K562 (cell line): ENCODE measurements around the gene GPSM3. TPM values are rescaled to one million over a fixed set of nuclear protein-coding genes. Genes with fewer than 3 reads are reported as not detected.

ENCODE experiments used
- ATAC-seq: fragments of 200-7000 bp; cut with Tn5 transposase; 3 replicates; pipeline ENCODE4 v1.9.1; 2020; ENCODE audit warnings: moderate library complexity
- BruUV-seq: library from RNA; stranded (reverse); fragments of 400-500 nt; replicated peaks from 2 replicates; lab custom pipeline; 2021; lab: Mats Ljungman, UMichigan
- CTCF ChIA-PET: fragments of 300-600 bp; formaldehyde crosslinking; extraction: SDS; loops from one replicate; lab custom pipeline; 2021; ENCODE audit warnings: low intra/inter-chr PET ratio; lab: Yijun Ruan, JAX
- POLR2A ChIA-PET: fragments of 300-600, 350-650 bp; sonication (Branson Sonifier 250); formaldehyde crosslinking; extraction: SDS; loops from one replicate; lab custom pipeline; 2021; ENCODE audit warnings: antibody characterized with exemption, inconsistent platforms; lab: Yijun Ruan, JAX
- DNase-seq, 4 experiments: peaks; one replicate each; pipeline versions ENCODE4 v3.0.0 to v3.0.0-alpha.2; 2011 to 2018; ENCODE audit warnings: low spot score in 3 of 4, mixed read lengths in 3 of 4; ENCODE audit errors: extremely low read depth in 1 of 4
- FAIRE-seq: peaks from 2 replicates; lab custom pipeline; 2011; peaks lifted over from hg19 to GRCh38; lab: Jason Lieb, UNC
- H2AFZ ChIP-seq: 2 replicates; pipeline ENCODE4 v1.6.0; 2011; ENCODE audit warnings: low read depth, low read length, control low read depth, inconsistent platforms
- H3K27ac ChIP-seq: fragments of 200-600 bp; 3 replicates; pipeline ENCODE4 v1.8.0; 2011; ENCODE audit warnings: low read depth, mild to moderate bottlenecking, control low read depth, inconsistent platforms, low read length, moderate library complexity, mixed read lengths; ENCODE audit errors: extremely low read depth
- H3K27me3 ChIP-seq, 2 experiments: fragments of 300-600 bp in 1 of 2; 2 replicates in 1 of 2; 3 replicates in 1 of 2; pipeline versions ENCODE4 v1.6.0 to v1.8.0; 2011; ENCODE audit warnings: inconsistent platforms in 2 of 2, low read length in 2 of 2, mild to moderate bottlenecking in 1 of 2, mixed read lengths in 1 of 2, moderate library complexity in 1 of 2; ENCODE audit not compliant: control insufficient read depth in 2 of 2, insufficient read depth in 2 of 2
- H3K36me3 ChIP-seq: fragments of 300-600 bp; 3 replicates; pipeline ENCODE4 v1.8.0; 2011; ENCODE audit warnings: mild to moderate bottlenecking, low read length, inconsistent platforms; ENCODE audit not compliant: control insufficient read depth, insufficient read depth
- H3K4me1 ChIP-seq, 2 experiments: fragments of 200-600 bp in 1 of 2; replicated peaks in 1 of 2; 2 replicates in 1 of 2; 3 replicates in 1 of 2; pipeline versions ENCODE4 v1.5.1 to v1.8.0; 2011; ENCODE audit warnings: inconsistent platforms in 2 of 2, low read length in 2 of 2, mild to moderate bottlenecking in 1 of 2, mixed read lengths in 1 of 2, moderate library complexity in 1 of 2; ENCODE audit not compliant: control insufficient read depth in 2 of 2, insufficient read depth in 2 of 2
- H3K4me2 ChIP-seq: 2 replicates; pipeline ENCODE4 v1.6.1; 2011; ENCODE audit warnings: low read length, control low read depth, inconsistent platforms, mixed read lengths; ENCODE audit not compliant: insufficient read depth
- H3K4me3 ChIP-seq: fragments of 200-600 bp; sonication (generic), shearing (Covaris generic); 2 replicates; pipeline ENCODE4 v1.5.1; 2016; ENCODE audit warnings: control low read depth, inconsistent platforms
- H3K79me2 ChIP-seq: fragments of 200-600 bp; 3 replicates; pipeline ENCODE4 v1.8.0; 2011; ENCODE audit warnings: low read length, inconsistent platforms; ENCODE audit not compliant: control insufficient read depth, insufficient read depth
- H3K9ac ChIP-seq, 2 experiments: 2 replicates each; pipeline versions ENCODE4 v1.6.0 to v1.6.1; 2011; ENCODE audit warnings: low read depth in 2 of 2, low read length in 2 of 2, control low read depth in 1 of 2, inconsistent platforms in 1 of 2, mild to moderate bottlenecking in 1 of 2, mixed read lengths in 1 of 2; ENCODE audit not compliant: insufficient read depth in 1 of 2
- H3K9me1 ChIP-seq: one replicate; pipeline ENCODE4 v1.6.0; 2011; ENCODE audit warnings: inconsistent platforms, mild to moderate bottlenecking, low read length, moderate library complexity; ENCODE audit not compliant: control insufficient read depth, insufficient read depth
- H3K9me3 ChIP-seq: replicated peaks from 2 replicates; pipeline ENCODE4 v1.5.1; 2011; ENCODE audit warnings: low read depth, low read length, inconsistent platforms; ENCODE audit not compliant: control insufficient read depth, insufficient read depth
- H4K20me1 ChIP-seq: replicated peaks from 2 replicates; pipeline ENCODE4 v1.6.1; 2011; ENCODE audit warnings: low read length, inconsistent platforms, mixed read lengths; ENCODE audit not compliant: control insufficient read depth, insufficient read depth
- CREB5 ChIP-seq: fragments of 250-450 bp; sonication (Bioruptor Pico); IDR thresholded peaks from 2 replicates; pipeline ENCODE4 v1.5.0; 2020; ENCODE audit warnings: mild to moderate bottlenecking
- HDAC3 ChIP-seq: fragments of 450-650 bp; IDR thresholded peaks from 2 replicates; pipeline ENCODE4 v1.6.1; 2018; ENCODE audit warnings: borderline replicate concordance, mild to moderate bottlenecking, moderate library complexity; ENCODE audit not compliant: partially characterized antibody
- POLR2G ChIP-seq: fragments of 200-400 bp; formaldehyde crosslinking; IDR thresholded peaks from 2 replicates; pipeline ENCODE4 v1.6.1; 2017; ENCODE audit warnings: low read depth, mild to moderate bottlenecking, antibody characterized with exemption, low read length, moderate library complexity
- SIN3B ChIP-seq: fragments of 450-650 bp; IDR thresholded peaks from 2 replicates; pipeline ENCODE4 v1.6.1; 2017; ENCODE audit warnings: low read depth, mild to moderate bottlenecking, moderate library complexity
- TAL1 ChIP-seq: fragments of 450-650 bp; IDR thresholded peaks from 2 replicates; pipeline ENCODE4 v1.6.1; 2016; ENCODE audit warnings: mild to moderate bottlenecking
- THAP12 ChIP-seq: fragments of 250-450 bp; sonication (Bioruptor Pico); IDR thresholded peaks from 2 replicates; pipeline ENCODE4 v1.9.0; 2021; ENCODE audit warnings: mild to moderate bottlenecking, inconsistent platforms
- ZHX1 ChIP-seq: fragments of 150-350 bp; conservative IDR thresholded peaks from 2 replicates; pipeline ENCODE4 v1.6.1; 2014; ENCODE audit warnings: low read length
- ZNF175 ChIP-seq: fragments of 200-800 bp; sonication (Bioruptor generic); IDR thresholded peaks from 2 replicates; pipeline ENCODE4 v1.6.1; 2016; ENCODE audit warnings: low read depth, mild to moderate bottlenecking, missing genetic modification characterization, missing compliant biosample characterization
- ZNF639 ChIP-seq, 2 experiments: fragments of 200-800 bp in 1 of 2; sonication (Bioruptor generic) in 1 of 2; sonication (generic) in 1 of 2; formaldehyde crosslinking in 1 of 2; IDR thresholded peaks in 1 of 2; conservative IDR thresholded peaks in 1 of 2; 2 replicates each; pipeline versions ENCODE4 v1.5.0 to v1.6.1; 2016 to 2020; ENCODE audit warnings: missing compliant biosample characterization in 1 of 2, missing genetic modification characterization in 1 of 2, missing genetic modification reagents in 1 of 2
- ZNF707 ChIP-seq: fragments of 250-450 bp; sonication (Bioruptor Pico); conservative IDR thresholded peaks from 2 replicates; pipeline ENCODE4 v1.8.0; 2022; ENCODE audit warnings: inconsistent platforms, mild to moderate bottlenecking, moderate library complexity
- WGBS: fragments of 100-300 bp; shearing (Covaris generic); methylation state at CpG from one replicate; pipeline ENCODE4 v1.1.6; 2016; ENCODE audit warnings: low coverage, mixed read lengths; ENCODE audit not compliant: insufficient coverage; ENCODE audit errors: missing lambda C conversion rate; 5-methylcytosine and 5-hydroxymethylcytosine counted together
- in situ Hi-C: fragments of 300-500 bp; cut with MboI; formaldehyde crosslinking; loops from 4 replicates; pipeline ENCODE4 v1.15.0; 2018; ENCODE audit warnings: inconsistent platforms, mixed read lengths
- intact Hi-C: fragments of 100-400 bp; cut with micrococcal nuclease; formaldehyde crosslinking; loops from 2 replicates; pipeline ENCODE4 v1.14.2; 2022
- polyA plus RNA-seq, 8 experiments: library from polyadenylated mRNA; depleted of rRNA in 4 of 8; stranded (reverse) in 5 of 8; unstranded in 3 of 8; fragments of >200 nt; fragmentation: Nextera tagmentation in 2 of 8; fragmentation: Illumina TruSeq in 1 of 8; extraction: Ambion mirVana in 2 of 8; extraction: Trizol in 1 of 8; gene quantifications; 2 replicates each; pipeline versions ENCODE4 v1.2.1 to v1.2.3, GENCODE V29; 2011 to 2014; ENCODE audit warnings: inconsistent platforms in 1 of 8, missing spikeins in 1 of 8
- total RNA-seq, 7 experiments: library from RNA; depleted of rRNA in 6 of 7; stranded (reverse); fragments of >200 nt in 6 of 7; fragmentation: Illumina TruSeq in 2 of 7; extraction: Trizol in 2 of 7; gene quantifications; 2 replicates each; pipeline versions ENCODE4 v1.2.1 to v1.2.3, GENCODE V29; 2011 to 2021; ENCODE audit warnings: low replicate concordance in 1 of 7

GPSM3 gene
- total and polyA plus RNA-seq, 9 of the 15 experiments (the other 6 are each of a cell fraction or from before 2014, with no cell fraction given) = 5.3 to 42.6 (median 24.4) TPM

GRCh38 chr6:32163559-32164258, 28.7 kb downstream of the GPSM3 start:
- no peak overlapping the region for H3K4me2 ChIP-seq
- intact Hi-C loops = no loop called here
- H3K4me3 ChIP-seq = no peak overlapping the region
- ChIA-PET CTCF (no interaction called here), POLR2A (interaction anchor here (1.0 to 4.6 kb wide), 6 partner anchors 8 to 34 kb away, joined by 3 to 30 read pairs (median 6); partner anchors contain the start of genes AGPAT1, FKBPL, PRRT1 and RNF5)
- H3K9me3 ChIP-seq = no peaks in the 10 kb centered on the region
- peaks cover 64% of the 10 kb centered on the region for H3K36me3 ChIP-seq
- no peaks in the 10 kb centered on the region for H4K20me1 ChIP-seq
- H2AFZ ChIP-seq = no peak overlapping the region
- FAIRE-seq = no peak
- no peak overlapping the region; the same call in 2 of the 3 replicates for H3K27ac ChIP-seq
- no peaks in the 10 kb centered on the region for H3K9me1 ChIP-seq
- H3K9ac ChIP-seq = peak overlapping the region in 1 of 2 experiments; percentile 50; a peak in 1 of 4 replicates
- H3K4me1 ChIP-seq = peaks cover 29 to 34% of the 10 kb centered on the region in 2 experiments
- peaks cover 2% of the 10 kb centered on the region; the same call in 1 of the 3 replicates for H3K79me2 ChIP-seq
- in situ Hi-C loops = no loop called here
- DNase-seq = peak in 1 of 4 experiments; percentile 46
- 90% methylated on average over 7 of the region's 7 CpGs for whole genome bisulfite sequencing
- no peak for ATAC-seq
- no TSS peak for BruUV-seq
- H3K27me3 ChIP-seq = no peaks in the 10 kb centered on the region
- peak; percentile 47; the same call in 1 of the 2 replicates for TF ChIP-seq POLR2G
- TF ChIP-seq THAP12 (CRISPR knock-in tag) = no peak
- no peak for TF ChIP-seq ZHX1
- no peak for TF ChIP-seq HDAC3
- no peak for TF ChIP-seq ZNF639 (CRISPR knock-in tag; conservative IDR thresholded peaks at IDR 0.05 in 1 of 2, IDR thresholded peaks at IDR 0.05 in 1 of 2)
- no peak for TF ChIP-seq ZNF707 (CRISPR knock-in tag)
- no peak for TF ChIP-seq TAL1
- TF ChIP-seq CREB5 (CRISPR knock-in tag) = no peak
- TF ChIP-seq ZNF175 (CRISPR knock-in tag) = no peak
- TF ChIP-seq SIN3B = no peak
